CD14-positive monocyte (primary cell): ENCODE data around the gene PANK4. TPM values are rescaled to one million over a fixed set of nuclear protein-coding genes. Genes with fewer than 3 reads are reported as not detected.

Source experiments
- DNase-seq, 3 donors: peaks; one replicate each; pipeline ENCODE4 v3.0.0-alpha.2; 2011 to 2022
- H2AFZ ChIP-seq: 2 replicates; pipeline ENCODE4 v1.6.0; 2012; ENCODE audit warnings: mild to moderate bottlenecking, low read depth, low read length, inconsistent platforms; ENCODE audit not compliant: insufficient read depth, poor library complexity, severe bottlenecking
- H3K27ac ChIP-seq, 2 donors: 1 replicate in 1 of 2; 2 replicates in 1 of 2; pipeline ENCODE4 v1.5.1; 2012 to 2013; ENCODE audit warnings: low read length in 2 of 2, control low read depth in 1 of 2, inconsistent platforms in 1 of 2, low read depth in 1 of 2, mild to moderate bottlenecking in 1 of 2
- H3K27me3 ChIP-seq, 2 donors: one replicate each; pipeline versions ENCODE4 v1.6.0 to v1.6.1; 2011 to 2013; ENCODE audit warnings: low read length in 2 of 2; ENCODE audit not compliant: control insufficient read depth in 2 of 2, insufficient read depth in 2 of 2
- H3K36me3 ChIP-seq, 2 donors: replicated peaks in 1 of 2; 1 replicate in 1 of 2; 2 replicates in 1 of 2; pipeline versions ENCODE4 v1.5.1 to v1.6.1; 2012 to 2013; ENCODE audit warnings: low read length in 2 of 2, control low read depth in 1 of 2, inconsistent platforms in 1 of 2, mild to moderate bottlenecking in 1 of 2; ENCODE audit not compliant: insufficient read depth in 2 of 2, control insufficient read depth in 1 of 2
- H3K4me1 ChIP-seq, 2 donors: 1 replicate in 1 of 2; 2 replicates in 1 of 2; pipeline versions ENCODE4 v1.5.1 to v1.6.1; 2012 to 2013; ENCODE audit warnings: low read length in 2 of 2, control low read depth in 1 of 2, inconsistent platforms in 1 of 2, mild to moderate bottlenecking in 1 of 2, moderate library complexity in 1 of 2; ENCODE audit not compliant: insufficient read depth in 2 of 2, control insufficient read depth in 1 of 2
- H3K4me2 ChIP-seq: replicated peaks from 2 replicates; pipeline ENCODE3; 2012; ENCODE audit warnings: low read length, moderate library complexity, mild to moderate bottlenecking; ENCODE audit not compliant: poor library complexity, severe bottlenecking; ENCODE audit errors: extremely low read depth
- H3K4me3 ChIP-seq, 3 experiments: fragments of 200-600 bp in 1 of 3; sonication (generic) in 1 of 3; replicated peaks in 1 of 3; 1 replicate in 2 of 3; 2 replicates in 1 of 3; pipeline ENCODE4 v1.5.1; 2011 to 2013; ENCODE audit warnings: low read length in 3 of 3, mild to moderate bottlenecking in 3 of 3, control low read depth in 2 of 3, low read depth in 2 of 3, inconsistent platforms in 1 of 3, moderate library complexity in 1 of 3
- H3K79me2 ChIP-seq: 2 replicates; pipeline ENCODE4 v1.6.0; 2012; ENCODE audit warnings: mild to moderate bottlenecking, control low read depth, inconsistent platforms, low read length, moderate library complexity; ENCODE audit not compliant: insufficient read depth
- H3K9ac ChIP-seq: 2 replicates; pipeline ENCODE4 v1.6.0; 2017; ENCODE audit warnings: low read length, mild to moderate bottlenecking; ENCODE audit not compliant: insufficient read depth, poor library complexity, severe bottlenecking
- H3K9me3 ChIP-seq, 2 donors: replicated peaks in 1 of 2; 1 replicate in 1 of 2; 2 replicates in 1 of 2; pipeline versions ENCODE4 v1.5.1 to v1.6.1; 2012 to 2013; ENCODE audit warnings: low read length in 2 of 2, control low read depth in 1 of 2; ENCODE audit not compliant: control insufficient read depth in 1 of 2, insufficient read depth in 1 of 2
- H4K20me1 ChIP-seq: 2 replicates; pipeline ENCODE4 v1.6.0; 2012; ENCODE audit warnings: mild to moderate bottlenecking, low read length, control low read depth, moderate library complexity; ENCODE audit not compliant: insufficient read depth
- H3K27ac Mint-ChIP-seq, 7 donors: one replicate each; pipeline ENCODE4 v1.8.0; 2020; ENCODE audit warnings: mild to moderate bottlenecking in 7 of 7, mixed read lengths in 7 of 7, moderate library complexity in 6 of 7, inconsistent platforms in 2 of 7
- H3K27me3 Mint-ChIP-seq, 3 donors: one replicate each; pipeline ENCODE4 v1.8.0; 2021 to 2022; ENCODE audit warnings: low read depth in 3 of 3, mild to moderate bottlenecking in 3 of 3, mixed read lengths in 3 of 3, moderate library complexity in 3 of 3, inconsistent platforms in 1 of 3
- H3K36me3 Mint-ChIP-seq, 2 donors: one replicate each; pipeline ENCODE4 v1.8.0; 2020; ENCODE audit warnings: mixed read lengths in 2 of 2, inconsistent platforms in 1 of 2, mild to moderate bottlenecking in 1 of 2
- H3K4me1 Mint-ChIP-seq: one replicate; pipeline ENCODE4 v1.8.0; 2020; ENCODE audit warnings: mild to moderate bottlenecking, mixed read lengths
- H3K4me3 Mint-ChIP-seq, 2 donors: one replicate each; pipeline ENCODE4 v1.8.0; 2020; ENCODE audit warnings: mild to moderate bottlenecking in 2 of 2, mixed read lengths in 2 of 2, moderate library complexity in 1 of 2
- H3K9me3 Mint-ChIP-seq, 7 donors: one replicate each; pipeline ENCODE4 v1.8.0; 2020 to 2022; ENCODE audit warnings: mixed read lengths in 7 of 7, mild to moderate bottlenecking in 6 of 7, moderate library complexity in 6 of 7, inconsistent platforms in 2 of 7
- CTCF ChIP-seq: fragments of 200-600 bp; IDR thresholded peaks from one replicate; pipeline ENCODE4 v1.8.0; 2022; ENCODE audit warnings: antibody characterized with exemption, mild to moderate bottlenecking
- WGBS: methylation state at CpG from one replicate; pipeline ENCODE4 v1.1.5; 2013; ENCODE audit warnings: missing lambda C conversion rate; ENCODE audit not compliant: insufficient coverage; 5-methylcytosine and 5-hydroxymethylcytosine counted together
- intact Hi-C, 2 donors: fragments of 100-400 bp; cut with micrococcal nuclease; formaldehyde crosslinking; loops; one replicate each; pipeline versions ENCODE4 v1.15.0 to v1.15.1; 2023
- polyA plus RNA-seq, 3 donors: library from polyadenylated mRNA; depleted of rRNA in 1 of 3; unstranded in 2 of 3; stranded (reverse) in 1 of 3; fragments of 300-500 nt in 2 of 3; fragments of >200 nt in 1 of 3; fragmentation: Illumina TruSeq in 2 of 3; gene quantifications; 1 replicate in 2 of 3; 2 replicates in 1 of 3; pipeline ENCODE4 v1.2.3, GENCODE V29; 2012 to 2021

The PANK4 gene
- polyA plus RNA-seq, 3 donors: 11.9 to 30.2 (median 13.7) TPM

GRCh38 chr1:2483026-2483425 lies 43.4 kb downstream of the PANK4 start:
- intact Hi-C loops: no loop called here
- Histone ChIP-seq H4K20me1 (no peaks in the 10 kb centered on the region), H3K4me2 (no peak overlapping the region), H3K9me3 (peaks cover 3 to 6% of the 10 kb centered on the region in 2 donors), H3K4me1 (no peaks in the 10 kb centered on the region), H3K27ac (no peak overlapping the region), H3K79me2 (no peaks in the 10 kb centered on the region), H3K9ac (no peak overlapping the region), H3K4me3 (no peak overlapping the region), H3K27me3 (no peaks in the 10 kb centered on the region), H2AFZ (no peak overlapping the region), H3K36me3 (no peaks in the 10 kb centered on the region)
- DNase-seq: no peak
- Mint-ChIP-seq H3K36me3 (no peaks in the 10 kb centered on the region), H3K4me3 (no peak overlapping the region), H3K4me1 (no peaks in the 10 kb centered on the region), H3K27ac (no peak overlapping the region), H3K9me3 (peaks cover 1 to 6% (median 3%) of the 10 kb centered on the region in 7 donors), H3K27me3 (peaks cover 0 to 6% (median 0%) of the 10 kb centered on the region in 3 donors)
- no peak for TF ChIP-seq CTCF
- WGBS: 91% methylated on average over 12 of the region's 13 CpGs

DNA sequence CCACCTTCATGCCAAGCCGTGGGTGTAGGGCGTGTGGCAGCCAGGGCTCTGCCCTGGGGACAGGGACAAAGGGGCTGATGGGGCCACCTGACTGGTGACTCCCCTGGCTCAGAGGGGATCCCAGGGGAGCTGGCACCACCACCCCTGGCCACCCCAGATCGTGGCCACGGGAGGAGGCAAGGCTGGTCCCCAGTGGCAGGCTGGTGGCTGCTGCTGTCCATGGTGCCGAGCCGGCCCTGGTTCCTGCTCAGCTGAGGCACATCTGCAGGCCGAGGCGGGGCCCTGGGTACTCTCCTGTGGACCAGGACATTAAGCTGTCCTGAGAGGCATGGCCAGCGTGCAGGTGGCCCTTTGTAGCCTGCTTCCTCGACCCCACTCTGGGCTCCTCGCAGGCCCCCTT lies 43.8 kb downstream of the PANK4 start:
- Mint-ChIP-seq H3K4me3 (no peak overlapping the region), H3K4me1 (no peaks in the 10 kb centered on the region), H3K27me3 (peaks cover 0 to 4% (median 1%) of the 10 kb centered on the region in 3 donors), H3K27ac (no peak overlapping the region), H3K36me3 (no peaks in the 10 kb centered on the region), H3K9me3 (peaks cover 0 to 4% (median 0%) of the 10 kb centered on the region in 7 donors)
- H3K4me3 ChIP-seq: no peak overlapping the region
- no peak for DNase-seq
- no peak overlapping the region for H3K4me2 ChIP-seq
- intact Hi-C loops: no loop called here
- no peaks in the 10 kb centered on the region for H3K4me1 ChIP-seq
- no peak overlapping the region for H3K9ac ChIP-seq
- no peaks in the 10 kb centered on the region for H4K20me1 ChIP-seq
- H3K27ac ChIP-seq: no peak overlapping the region
- no peaks in the 10 kb centered on the region for H3K27me3 ChIP-seq
- TF ChIP-seq CTCF: no peak
- H3K9me3 ChIP-seq: peaks cover 0 to 1% of the 10 kb centered on the region in 2 donors
- 88% methylated on average over 11 of the region's 11 CpGs for WGBS
- H3K36me3 ChIP-seq: no peaks in the 10 kb centered on the region
- H3K79me2 ChIP-seq: no peaks in the 10 kb centered on the region
- no peak overlapping the region for H2AFZ ChIP-seq
